Activated T-cell treated with anti-CD3 and anti-CD28 coated beads for 24 hours (primary cell): ENCODE data around the gene OSTF1.

ENCODE experiments used
- DNase-seq: peaks from one replicate; pipeline ENCODE4 v3.0.0-alpha.2; 2020; ENCODE audit warnings: low read depth

Gene OSTF1

GRCh38 chr9:75167281-75167680, 79.0 kb downstream of the OSTF1 start:
- DNase-seq = no peak

- DNase-seq = no peak
Observed at GRCh38 chr9:75168270-75169178, 80.2 kb downstream of the OSTF1 start.

GRCh38 chr9:75169623-75170022, 81.3 kb downstream of the OSTF1 start:
- DNase-seq = no peak

- no peak for DNase-seq
Observed at GRCh38 chr9:75170898-75171360, 82.6 kb downstream of the OSTF1 start.

GRCh38 chr9:75175395-75175794, 87.1 kb downstream of the OSTF1 start:
- DNase-seq = no peak

GRCh38 chr9:75176037-75176436, 87.7 kb downstream of the OSTF1 start:
- no peak for DNase-seq

- DNase-seq = no peak
Observed at GRCh38 chr9:75181750-75182149, 93.4 kb downstream of the OSTF1 start.

- no peak for DNase-seq
Observed at GRCh38 chr9:75183306-75183705, 95.0 kb downstream of the OSTF1 start.

GRCh38 chr9:75184471-75184870, 96.2 kb downstream of the OSTF1 start:
- DNase-seq = no peak

- peak; percentile 22 for DNase-seq
Observed at GRCh38 chr9:75185585-75186170, 97.4 kb downstream of the OSTF1 start.

- DNase-seq = no peak
Observed at GRCh38 chr9:75186767-75187380, 98.6 kb downstream of the OSTF1 start.

GRCh38 chr9:75188756-75189155, 100.4 kb downstream of the OSTF1 start:
- DNase-seq = no peak

GRCh38 chr9:75190762-75191161, 102.4 kb downstream of the OSTF1 start:
- DNase-seq = no peak
